Ectodermal cell (in vitro differentiated cells): Measurements from ENCODE around the gene PLXNA2.

Source experiments
- H3K27ac ChIP-seq: 2 replicates; pipeline ENCODE4 v1.7.0; 2013; ENCODE audit warnings: mild to moderate bottlenecking, low read depth, low read length; ENCODE audit not compliant: insufficient read depth, poor library complexity, severe bottlenecking
- H3K27me3 ChIP-seq: 2 replicates; pipeline ENCODE4 v1.7.0; 2013; ENCODE audit warnings: mild to moderate bottlenecking, low read length; ENCODE audit not compliant: insufficient read depth, control insufficient read depth, poor library complexity, severe bottlenecking
- H3K36me3 ChIP-seq: one replicate; pipeline ENCODE4 v1.7.0; 2013; ENCODE audit warnings: low read length; ENCODE audit not compliant: control insufficient read depth, insufficient read depth
- H3K4me1 ChIP-seq: one replicate; pipeline ENCODE4 v1.7.0; 2013; ENCODE audit warnings: low read length; ENCODE audit not compliant: control insufficient read depth, insufficient read depth
- H3K4me3 ChIP-seq: 2 replicates; pipeline ENCODE4 v1.7.0; 2013; ENCODE audit warnings: low read depth, low read length, control low read depth; ENCODE audit not compliant: insufficient read depth
- H3K9me3 ChIP-seq: 2 replicates; pipeline ENCODE4 v1.7.0; 2013; ENCODE audit warnings: mild to moderate bottlenecking, low read length, moderate library complexity; ENCODE audit not compliant: control insufficient read depth
- WGBS, 2 experiments: methylation state at CpG; one replicate each; pipeline ENCODE4 v1.1.7; 2013; ENCODE audit warnings: missing lambda C conversion rate in 2 of 2; 5-methylcytosine and 5-hydroxymethylcytosine counted together

Gene PLXNA2

GRCh38 chr1:208100106-208100505 is 144.1 kb downstream of the PLXNA2 start:
- no peaks in the 10 kb centered on the region for H3K36me3 ChIP-seq
- peaks cover 28% of the 10 kb centered on the region for H3K4me1 ChIP-seq
- H3K9me3 ChIP-seq, result no peaks in the 10 kb centered on the region
- H3K27me3 ChIP-seq, result no peaks in the 10 kb centered on the region
- H3K27ac ChIP-seq, result no peak overlapping the region
- no peak overlapping the region for H3K4me3 ChIP-seq
- 72% methylated on average over 4 of the region's 4 CpGs for WGBS, 2 experiments

GRCh38 chr1:208098773-208099172 is 145.4 kb downstream of the PLXNA2 start:
- Histone ChIP-seq H3K27ac (no peak overlapping the region), H3K36me3 (no peaks in the 10 kb centered on the region), H3K4me1 (peaks cover 28% of the 10 kb centered on the region), H3K9me3 (no peaks in the 10 kb centered on the region), H3K27me3 (no peaks in the 10 kb centered on the region), H3K4me3 (no peak overlapping the region)
- 84 to 86% methylated on average over 7 of the region's 7 CpGs for WGBS, 2 experiments

- Histone ChIP-seq H3K9me3 (no peaks in the 10 kb centered on the region), H3K27me3 (no peaks in the 10 kb centered on the region), H3K4me3 (no peak overlapping the region), H3K36me3 (no peaks in the 10 kb centered on the region), H3K27ac (no peak overlapping the region), H3K4me1 (peaks cover 8% of the 10 kb centered on the region)
- 36 to 42% methylated on average over 4 of the region's 4 CpGs for WGBS, 2 experiments
Observed at GRCh38 chr1:208093754-208094719, 150.1 kb downstream of the PLXNA2 start.

DNA sequence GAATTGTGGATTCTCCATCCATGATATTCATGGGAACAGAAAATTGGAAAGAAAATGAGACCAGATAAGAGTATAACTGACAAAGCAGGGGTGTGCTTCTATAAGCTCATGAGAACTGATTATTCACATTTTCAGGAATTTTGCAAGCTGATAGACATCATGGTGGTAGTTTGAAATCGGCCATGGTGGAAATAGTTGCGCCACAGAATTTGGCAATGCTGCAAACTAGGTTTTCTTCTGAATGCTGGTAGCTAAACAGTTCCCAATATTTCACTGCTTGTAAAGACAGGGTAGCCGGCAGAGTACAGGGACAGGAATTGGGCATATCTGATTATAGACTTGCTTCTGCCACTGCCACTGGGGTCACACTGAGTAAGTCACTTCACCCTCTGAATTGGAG is 151.1 kb downstream of the PLXNA2 start:
- no peaks in the 10 kb centered on the region for H3K27me3 ChIP-seq
- H3K27ac ChIP-seq, result no peak overlapping the region
- 95 to 96% methylated on average over 3 of the region's 3 CpGs for WGBS, 2 experiments
- no peaks in the 10 kb centered on the region for H3K4me1 ChIP-seq
- H3K36me3 ChIP-seq, result no peaks in the 10 kb centered on the region
- no peak overlapping the region for H3K4me3 ChIP-seq
- no peaks in the 10 kb centered on the region for H3K9me3 ChIP-seq

- 83 to 86% methylated on average over 9 of the region's 9 CpGs for WGBS, 2 experiments
- Histone ChIP-seq H3K27ac (peak overlapping the region; percentile 31), H3K9me3 (no peaks in the 10 kb centered on the region), H3K4me1 (no peaks in the 10 kb centered on the region), H3K27me3 (no peaks in the 10 kb centered on the region), H3K36me3 (no peaks in the 10 kb centered on the region), H3K4me3 (no peak overlapping the region)
Observed at GRCh38 chr1:208090388-208091301, 153.5 kb downstream of the PLXNA2 start.

DNA sequence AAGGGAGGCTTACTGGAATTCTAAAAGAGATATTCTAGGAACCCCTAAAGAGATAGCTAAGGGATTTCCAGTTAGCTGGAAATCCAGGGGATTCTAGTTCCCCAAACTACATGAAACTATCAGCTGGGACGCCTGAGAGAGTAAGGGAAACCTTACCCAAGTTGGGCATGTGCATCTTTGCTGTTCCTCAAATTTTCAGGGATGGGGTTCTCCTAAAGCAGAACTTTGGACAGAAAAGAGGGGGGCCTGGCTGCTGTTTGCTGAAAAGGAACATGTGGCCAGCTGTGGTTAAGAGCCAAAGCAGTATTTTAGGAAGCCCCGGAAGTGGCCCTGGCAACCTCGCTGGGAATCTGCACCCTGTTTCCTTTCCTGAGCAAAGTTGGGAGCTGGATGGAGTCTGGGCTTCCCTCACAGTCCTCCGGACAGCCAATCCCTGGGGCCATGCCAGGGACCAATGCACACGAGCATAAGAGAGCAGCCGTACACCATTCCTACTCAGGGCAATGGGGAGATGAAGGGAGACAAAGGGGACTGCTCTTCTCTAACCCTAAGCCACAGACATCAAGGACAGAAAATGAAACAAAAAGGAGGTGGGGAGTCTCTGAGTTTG is 154.3 kb downstream of the PLXNA2 start:
- H3K36me3 ChIP-seq, result no peaks in the 10 kb centered on the region
- no peaks in the 10 kb centered on the region for H3K27me3 ChIP-seq
- no peak overlapping the region for H3K4me3 ChIP-seq
- no peak overlapping the region for H3K27ac ChIP-seq
- H3K9me3 ChIP-seq, result no peaks in the 10 kb centered on the region
- no peaks in the 10 kb centered on the region for H3K4me1 ChIP-seq
- WGBS, 2 experiments, result 94 to 95% methylated on average over 6 of the region's 6 CpGs

DNA sequence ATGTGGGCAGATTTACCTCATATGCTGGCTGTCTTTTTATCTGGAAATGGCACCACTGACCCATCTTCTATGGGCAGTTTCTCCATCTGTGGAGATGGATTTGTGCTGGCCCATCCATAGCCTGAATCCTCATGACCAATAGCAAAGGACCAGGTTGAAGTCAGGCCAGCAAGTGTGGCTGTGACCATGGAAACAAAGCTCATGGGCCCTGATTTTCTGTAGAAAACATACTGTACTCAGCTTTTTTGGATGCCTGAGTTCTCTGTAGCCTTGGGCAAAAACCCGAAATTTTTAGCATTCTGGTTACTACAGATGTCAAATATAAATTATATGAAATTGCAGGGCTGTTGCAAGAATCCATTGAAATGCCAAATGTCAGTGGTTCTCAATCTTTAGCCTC is 155.0 kb downstream of the PLXNA2 start:
- Histone ChIP-seq H3K27me3 (no peaks in the 10 kb centered on the region), H3K4me1 (no peaks in the 10 kb centered on the region), H3K27ac (no peak overlapping the region), H3K4me3 (no peak overlapping the region), H3K36me3 (no peaks in the 10 kb centered on the region), H3K9me3 (no peaks in the 10 kb centered on the region)
- WGBS, 2 experiments, result 100% methylated on average over 1 of the region's 1 CpG

DNA sequence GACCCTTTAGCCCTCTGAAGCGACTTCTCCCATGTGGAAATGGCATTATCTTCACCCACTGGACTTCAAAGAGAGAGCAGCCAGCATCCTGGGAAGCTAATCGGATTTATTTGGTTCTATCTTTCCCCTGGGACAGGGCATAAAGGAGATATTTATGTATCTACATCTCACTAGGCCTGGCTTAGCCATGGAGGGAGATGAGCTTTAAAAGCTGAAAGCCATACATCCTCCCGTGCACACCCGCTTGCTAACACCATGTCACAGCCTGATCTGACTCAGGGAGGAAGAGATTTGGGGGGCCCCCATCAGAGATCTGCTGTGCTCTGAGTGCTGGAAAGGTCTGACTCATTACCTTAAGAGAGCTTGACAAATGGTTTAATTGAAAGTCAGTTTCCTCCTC is 155.9 kb downstream of the PLXNA2 start:
- 93 to 95% methylated on average over 4 of the region's 4 CpGs for WGBS, 2 experiments
- Histone ChIP-seq H3K36me3 (no peaks in the 10 kb centered on the region), H3K27ac (no peak overlapping the region), H3K9me3 (no peaks in the 10 kb centered on the region), H3K27me3 (no peaks in the 10 kb centered on the region), H3K4me3 (no peak overlapping the region), H3K4me1 (peaks cover 5% of the 10 kb centered on the region)

DNA sequence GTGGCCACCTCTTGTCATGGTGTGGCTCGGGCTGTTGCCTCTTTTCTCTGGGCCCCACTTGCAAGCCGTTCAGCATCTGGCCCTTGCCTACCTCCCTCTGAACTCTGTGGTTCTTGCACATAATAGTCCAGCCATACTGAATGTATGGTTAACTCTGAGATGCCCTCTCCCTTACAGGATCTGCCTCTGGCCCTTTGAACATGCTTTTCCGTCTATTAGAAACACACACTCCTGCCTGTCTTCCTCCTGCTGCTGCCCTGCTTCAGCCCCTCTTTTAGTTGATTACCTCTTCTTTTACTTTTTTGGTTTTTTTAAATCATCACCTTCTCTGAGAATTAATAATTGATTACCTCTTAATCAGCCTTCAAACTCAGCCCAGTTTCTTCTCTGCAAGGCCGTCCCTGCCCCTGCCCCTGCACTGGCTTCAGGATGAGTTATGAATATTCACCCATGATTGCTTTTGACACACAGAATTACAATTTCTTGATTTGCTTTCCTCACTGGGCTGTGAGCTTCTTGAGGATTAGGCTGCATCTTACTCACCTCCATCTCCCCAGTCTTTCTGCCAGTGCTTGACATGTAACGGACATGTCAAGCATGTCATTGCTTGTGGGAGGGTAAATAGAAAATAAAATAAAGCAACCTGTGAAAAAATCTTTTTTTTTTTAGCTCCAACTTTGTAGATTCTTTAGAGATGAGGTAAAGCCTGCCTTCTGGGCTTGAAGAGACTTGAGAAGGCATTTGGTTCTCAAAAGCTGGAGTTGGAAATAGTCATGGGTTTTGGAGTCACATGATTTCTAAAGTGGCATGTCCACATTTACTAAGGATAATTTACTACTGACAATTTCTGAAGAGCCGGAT is 158.3 kb downstream of the PLXNA2 start:
- Histone ChIP-seq H3K9me3 (no peaks in the 10 kb centered on the region), H3K27ac (no peak overlapping the region), H3K27me3 (no peaks in the 10 kb centered on the region), H3K36me3 (no peaks in the 10 kb centered on the region), H3K4me3 (no peak overlapping the region), H3K4me1 (peaks cover 27% of the 10 kb centered on the region)
- 93 to 94% methylated on average over 5 to 6 of the region's 6 CpGs for WGBS, 2 experiments
